ENCODE measurements around the gene CDRT4.

DNA sequence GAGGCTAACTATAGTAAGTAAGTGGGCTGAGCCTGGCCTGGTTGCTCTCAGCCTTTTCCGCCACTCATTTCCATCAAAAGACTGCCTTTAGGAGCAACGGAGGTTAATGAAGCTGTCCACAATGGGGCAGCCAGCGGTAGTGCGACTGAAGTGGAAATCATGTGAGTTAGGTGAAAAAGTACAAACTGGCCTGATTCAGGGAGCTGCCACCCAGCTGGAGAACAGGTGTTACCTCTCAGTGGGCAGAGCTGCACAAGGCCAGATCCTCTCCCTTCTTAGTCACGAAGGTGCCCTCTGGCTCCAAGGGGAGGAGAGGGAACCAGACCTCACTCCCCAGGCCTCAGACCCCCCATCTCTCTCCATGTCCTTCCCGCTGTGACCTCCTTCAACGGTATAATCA lies 34.4 kb upstream of the CDRT4 start:
- TF ChIP-seq CTCF (IDR thresholded peaks at IDR 0.05 in 2 of 3, conservative IDR thresholded peaks at IDR 0.05 in 1 of 3; ENCODE audit: control insufficient read depth in 2 of 3, extremely low read depth in 1 of 3, insufficient read depth in 1 of 3, low read depth in 3 of 3, low read length in 3 of 3) (no peak), NFIC (IDR thresholded peaks at IDR 0.05; ENCODE audit: low read depth, low read length) (no peak), USF2 (IDR thresholded peaks at IDR 0.05; ENCODE audit: borderline replicate concordance, low read depth, low read length) (no peak), ZSCAN29 (IDR thresholded peaks at IDR 0.05) (no peak), TAF1 (IDR thresholded peaks at IDR 0.05; ENCODE audit: borderline replicate concordance, low read depth, low read length) (no peak), ESRRA (IDR thresholded peaks at IDR 0.05; ENCODE audit: low read length) (no peak), EGR1 (IDR thresholded peaks at IDR 0.05; ENCODE audit: borderline replicate concordance in 1 of 2, low read depth in 2 of 2, low read length in 2 of 2) (no peak), GABPA (IDR thresholded peaks at IDR 0.05; ENCODE audit: low read depth) (no peak), BRCA1 (IDR thresholded peaks at IDR 0.05; ENCODE audit: low read depth, low read length) (no peak), YY1 (IDR thresholded peaks at IDR 0.05; ENCODE audit: low read depth, low read length) (no peak), RAD21 (IDR thresholded peaks at IDR 0.05; ENCODE audit: insufficient read depth, low read depth, low read length) (no peak)
- TF ChIP-seq, protein P1, sequence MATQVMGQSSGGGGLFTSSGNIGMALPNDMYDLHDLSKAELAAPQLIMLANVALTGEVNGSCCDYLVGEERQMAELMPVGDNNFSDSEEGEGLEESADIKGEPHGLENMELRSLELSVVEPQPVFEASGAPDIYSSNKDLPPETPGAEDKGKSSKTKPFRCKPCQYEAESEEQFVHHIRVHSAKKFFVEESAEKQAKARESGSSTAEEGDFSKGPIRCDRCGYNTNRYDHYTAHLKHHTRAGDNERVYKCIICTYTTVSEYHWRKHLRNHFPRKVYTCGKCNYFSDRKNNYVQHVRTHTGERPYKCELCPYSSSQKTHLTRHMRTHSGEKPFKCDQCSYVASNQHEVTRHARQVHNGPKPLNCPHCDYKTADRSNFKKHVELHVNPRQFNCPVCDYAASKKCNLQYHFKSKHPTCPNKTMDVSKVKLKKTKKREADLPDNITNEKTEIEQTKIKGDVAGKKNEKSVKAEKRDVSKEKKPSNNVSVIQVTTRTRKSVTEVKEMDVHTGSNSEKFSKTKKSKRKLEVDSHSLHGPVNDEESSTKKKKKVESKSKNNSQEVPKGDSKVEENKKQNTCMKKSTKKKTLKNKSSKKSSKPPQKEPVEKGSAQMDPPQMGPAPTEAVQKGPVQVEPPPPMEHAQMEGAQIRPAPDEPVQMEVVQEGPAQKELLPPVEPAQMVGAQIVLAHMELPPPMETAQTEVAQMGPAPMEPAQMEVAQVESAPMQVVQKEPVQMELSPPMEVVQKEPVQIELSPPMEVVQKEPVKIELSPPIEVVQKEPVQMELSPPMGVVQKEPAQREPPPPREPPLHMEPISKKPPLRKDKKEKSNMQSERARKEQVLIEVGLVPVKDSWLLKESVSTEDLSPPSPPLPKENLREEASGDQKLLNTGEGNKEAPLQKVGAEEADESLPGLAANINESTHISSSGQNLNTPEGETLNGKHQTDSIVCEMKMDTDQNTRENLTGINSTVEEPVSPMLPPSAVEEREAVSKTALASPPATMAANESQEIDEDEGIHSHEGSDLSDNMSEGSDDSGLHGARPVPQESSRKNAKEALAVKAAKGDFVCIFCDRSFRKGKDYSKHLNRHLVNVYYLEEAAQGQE (IDR thresholded peaks at IDR 0.05; ENCODE audit: low read depth, low read length): no peak
